Fibroblast of villous mesenchyme (primary cell): ENCODE measurements around the gene ASB2. TPM values are rescaled to one million over a fixed set of nuclear protein-coding genes. Genes with fewer than 3 reads are reported as not detected.

Experiments used
- DNase-seq: peaks from one replicate; pipeline ENCODE4 v3.0.0-alpha.2; 2010; ENCODE audit warnings: low read depth
- H3K4me3 ChIP-seq: 2 replicates; pipeline ENCODE4 v1.5.1; 2011; ENCODE audit warnings: low read depth, mild to moderate bottlenecking, low read length
- total RNA-seq: library from RNA; depleted of rRNA; stranded (reverse); fragments of >200 nt; gene quantifications from 2 replicates; pipeline ENCODE4 v1.2.3, GENCODE V29; 2012
- TF ChIP-seq, protein P1 (sequence below): IDR thresholded peaks from 2 replicates; pipeline ENCODE4 v1.5.1; 2012; ENCODE audit warnings: low read depth, mild to moderate bottlenecking, low read length; ENCODE audit not compliant: insufficient read depth

The ASB2 gene
- total RNA-seq, 1 donor, result 0.86 TPM

DNA sequence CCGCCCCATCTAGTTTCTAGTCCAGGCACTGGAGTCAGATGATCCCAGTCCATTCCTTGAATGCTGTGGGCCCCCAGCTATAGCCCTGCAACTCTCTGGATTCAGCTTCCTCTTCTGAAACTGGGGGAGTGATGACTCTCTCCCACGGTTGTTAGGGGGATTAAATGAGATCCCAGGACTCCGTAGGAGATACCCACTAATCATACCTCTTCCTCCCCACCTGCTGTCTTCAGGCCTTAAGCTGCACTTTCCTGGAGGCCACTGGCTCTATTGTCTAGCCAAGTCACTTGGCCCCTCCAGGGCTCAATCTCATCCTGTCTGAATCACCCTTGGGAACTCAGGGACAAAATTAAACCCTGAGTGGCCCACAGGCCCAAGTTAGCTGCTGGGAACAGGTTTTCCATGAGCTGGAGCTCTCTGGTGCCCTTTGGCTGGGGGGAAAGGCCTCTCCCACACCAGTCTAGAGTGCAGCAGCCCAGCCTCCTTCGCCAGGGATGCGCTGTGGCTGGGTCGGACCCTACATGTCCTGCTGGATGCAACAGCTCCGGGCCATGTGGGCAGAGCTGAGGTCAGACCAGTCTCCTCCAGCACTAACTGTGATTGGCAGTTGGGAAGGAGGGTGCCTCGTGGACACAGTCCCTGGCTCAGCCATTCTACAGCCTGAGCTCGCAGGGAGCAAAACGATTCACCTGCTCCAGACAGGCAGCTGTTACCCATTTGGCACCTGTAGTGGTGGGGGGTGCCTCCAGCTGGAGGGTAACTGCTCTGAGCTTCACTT, 6.0 kb upstream of the ASB2 start:
- no peak for DNase-seq
- no peak overlapping the region for H3K4me3 ChIP-seq
- TF ChIP-seq, protein P1, sequence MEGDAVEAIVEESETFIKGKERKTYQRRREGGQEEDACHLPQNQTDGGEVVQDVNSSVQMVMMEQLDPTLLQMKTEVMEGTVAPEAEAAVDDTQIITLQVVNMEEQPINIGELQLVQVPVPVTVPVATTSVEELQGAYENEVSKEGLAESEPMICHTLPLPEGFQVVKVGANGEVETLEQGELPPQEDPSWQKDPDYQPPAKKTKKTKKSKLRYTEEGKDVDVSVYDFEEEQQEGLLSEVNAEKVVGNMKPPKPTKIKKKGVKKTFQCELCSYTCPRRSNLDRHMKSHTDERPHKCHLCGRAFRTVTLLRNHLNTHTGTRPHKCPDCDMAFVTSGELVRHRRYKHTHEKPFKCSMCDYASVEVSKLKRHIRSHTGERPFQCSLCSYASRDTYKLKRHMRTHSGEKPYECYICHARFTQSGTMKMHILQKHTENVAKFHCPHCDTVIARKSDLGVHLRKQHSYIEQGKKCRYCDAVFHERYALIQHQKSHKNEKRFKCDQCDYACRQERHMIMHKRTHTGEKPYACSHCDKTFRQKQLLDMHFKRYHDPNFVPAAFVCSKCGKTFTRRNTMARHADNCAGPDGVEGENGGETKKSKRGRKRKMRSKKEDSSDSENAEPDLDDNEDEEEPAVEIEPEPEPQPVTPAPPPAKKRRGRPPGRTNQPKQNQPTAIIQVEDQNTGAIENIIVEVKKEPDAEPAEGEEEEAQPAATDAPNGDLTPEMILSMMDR, result no peak

DNA sequence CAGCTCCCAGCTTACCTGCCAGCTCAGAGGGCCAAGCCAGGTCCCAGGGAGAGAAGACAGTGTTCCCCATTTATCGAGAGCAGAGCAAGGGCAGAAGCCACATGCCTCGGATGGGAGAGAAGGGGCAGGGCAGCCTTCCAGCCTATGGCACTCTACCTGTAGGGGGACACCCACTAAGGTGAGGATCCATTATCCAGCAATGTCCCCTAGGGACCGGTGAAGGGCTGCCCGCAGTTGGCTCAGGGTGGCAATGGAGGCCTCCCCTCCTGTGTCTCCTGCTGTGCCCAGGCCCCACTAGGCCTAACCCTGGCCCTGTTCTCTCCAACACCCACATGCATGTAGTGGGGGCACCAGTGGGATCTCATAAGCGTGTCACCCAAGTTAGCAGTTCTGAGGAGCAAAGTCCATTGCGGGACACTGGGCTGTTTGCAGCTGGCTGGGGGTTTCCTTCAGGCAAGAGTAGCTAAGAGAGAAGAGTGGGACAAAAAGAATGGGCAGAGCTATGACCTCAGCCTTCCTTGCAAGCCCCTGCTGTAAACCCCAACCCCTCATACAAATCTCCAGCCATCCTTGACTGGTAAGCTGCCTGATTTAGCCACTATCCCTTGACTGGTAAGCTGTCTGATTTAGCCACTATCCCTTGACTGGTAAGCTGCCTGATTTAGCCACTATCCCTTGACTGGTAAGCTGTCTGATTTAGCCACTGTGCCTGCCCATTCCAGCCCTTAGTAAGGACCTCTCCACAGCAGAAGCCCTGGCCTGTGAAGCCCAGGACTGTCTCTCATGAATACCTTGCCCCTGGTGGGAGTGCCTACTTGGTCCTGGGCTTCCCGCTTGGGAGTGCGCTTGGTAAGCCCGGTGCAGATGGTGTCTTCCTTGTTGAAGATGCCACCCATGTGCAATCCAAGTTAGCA, 5.2 kb upstream of the ASB2 start:
- TF ChIP-seq, protein P1, result no peak
- DNase-seq, result no peak
- H3K4me3 ChIP-seq, result no peak overlapping the region

DNA sequence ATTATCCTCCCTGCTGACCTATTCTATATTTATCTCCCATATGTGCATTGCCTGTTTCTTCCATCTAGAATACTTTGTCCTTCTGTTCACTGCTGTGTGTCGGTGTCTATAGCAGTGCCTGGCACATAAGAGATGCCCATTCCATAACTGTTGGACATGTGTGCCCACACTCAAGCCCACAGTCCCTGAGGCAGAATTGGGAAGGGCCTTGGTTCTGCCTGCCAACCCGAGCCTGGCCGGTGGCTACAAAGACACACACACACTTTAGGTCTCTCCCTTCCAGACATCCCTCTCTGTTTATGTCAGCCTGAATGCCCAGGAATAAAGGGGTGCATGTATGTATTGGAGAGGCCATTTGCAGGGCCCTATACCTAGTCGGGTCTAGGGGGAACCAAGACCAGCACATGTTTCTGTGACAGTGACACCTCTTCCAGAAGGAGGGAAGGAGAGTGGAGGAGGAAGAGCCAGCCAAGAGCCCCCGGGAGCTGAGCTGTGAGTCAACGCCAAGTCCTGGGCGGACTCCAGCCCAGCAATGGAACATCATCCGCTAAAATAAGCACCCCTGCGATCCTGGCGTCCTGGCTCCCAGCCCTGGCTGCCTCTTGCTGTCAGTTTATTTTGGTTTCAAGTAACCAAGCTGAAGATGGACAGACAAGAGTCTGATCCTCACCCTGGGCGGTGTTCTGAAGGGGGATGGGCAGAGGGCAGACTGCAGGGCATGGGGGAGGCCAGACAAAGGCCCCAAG, 4.3 kb upstream of the ASB2 start:
- no peak for DNase-seq
- H3K4me3 ChIP-seq, result no peak overlapping the region
- TF ChIP-seq, protein P1, result no peak

DNA sequence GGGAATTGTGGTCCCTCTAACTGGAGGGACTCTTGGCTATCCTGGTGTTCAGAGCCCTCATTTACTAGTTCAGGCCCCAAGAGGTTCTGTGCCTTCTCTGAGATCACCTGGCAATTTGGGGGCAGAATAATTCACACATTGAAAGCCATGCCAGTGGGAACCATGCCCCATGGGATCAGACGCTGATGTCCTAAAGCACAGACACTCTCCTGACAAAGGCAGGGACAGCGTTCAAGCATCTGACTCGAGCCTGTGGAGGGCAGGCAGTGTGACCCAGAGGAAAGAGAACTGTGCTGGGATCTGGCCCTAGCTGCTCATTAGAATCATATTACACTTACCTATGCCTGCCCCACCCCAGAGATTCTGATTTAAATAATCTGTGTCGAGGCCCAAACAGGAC, 2.4 kb upstream of the ASB2 start:
- DNase-seq, result no peak
- TF ChIP-seq, protein P1, result no peak
- no peak overlapping the region for H3K4me3 ChIP-seq

DNA sequence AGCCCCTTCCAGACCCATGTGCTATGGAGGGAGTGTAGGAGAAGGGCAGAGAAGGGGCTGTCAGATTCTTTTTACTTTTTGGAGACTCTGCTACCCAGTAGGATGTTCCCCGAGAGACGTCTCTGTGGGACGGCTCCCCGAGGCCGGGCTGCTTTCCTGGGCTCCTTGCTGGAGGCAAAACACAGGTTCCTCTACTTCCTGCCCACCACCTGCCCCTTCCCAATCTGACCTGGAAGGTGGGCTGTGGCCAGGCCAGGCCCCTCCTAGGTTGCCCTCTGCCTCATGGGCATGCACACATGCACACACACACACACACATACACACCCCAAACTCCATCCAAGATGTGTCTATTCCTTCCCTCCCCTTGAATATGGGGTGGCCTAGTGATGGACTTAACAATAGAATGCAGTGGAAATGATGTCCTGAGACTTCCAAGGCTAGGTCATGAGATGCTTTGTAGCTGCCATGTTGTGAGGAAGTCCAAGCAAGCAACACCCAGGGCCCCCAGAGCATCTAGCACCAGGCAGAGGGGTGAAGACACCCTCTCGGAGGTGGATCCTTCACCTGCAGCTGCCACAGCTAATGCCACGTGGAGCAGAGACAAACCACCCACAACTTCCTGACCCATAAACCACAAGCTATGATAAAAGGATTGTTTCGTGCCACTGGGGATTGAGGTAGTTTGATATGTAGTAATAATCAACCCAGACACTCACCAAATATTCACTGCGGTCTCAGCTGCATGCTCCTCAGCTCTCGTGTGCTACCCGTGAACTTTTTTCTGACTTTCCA, 1.6 kb upstream of the ASB2 start:
- H3K4me3 ChIP-seq, result no peak overlapping the region
- no peak for DNase-seq
- TF ChIP-seq, protein P1, result no peak

DNA sequence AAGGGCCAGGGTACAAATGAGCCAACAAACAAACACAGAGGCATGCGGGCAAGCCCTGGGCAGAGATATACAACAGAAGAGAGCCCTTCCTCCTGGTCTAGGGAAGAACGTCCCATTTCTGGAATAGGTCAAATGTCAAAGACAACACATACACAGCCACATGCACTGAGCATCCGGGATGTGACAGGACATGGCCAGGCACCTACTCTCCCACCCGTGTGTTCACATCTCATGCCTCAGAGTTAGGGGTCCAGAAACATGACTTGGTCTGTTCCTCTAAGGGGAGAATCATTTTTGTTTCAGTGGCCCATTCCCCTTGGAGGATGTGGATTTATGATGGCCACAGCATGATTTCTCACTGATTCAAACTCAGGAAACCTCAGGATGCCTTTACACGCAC, 801 bp upstream of the ASB2 start:
- no peak for DNase-seq
- H3K4me3 ChIP-seq, result no peak overlapping the region
- TF ChIP-seq, protein P1, result no peak
